ENCODE measurements around the gene GMPR2.

DNA sequence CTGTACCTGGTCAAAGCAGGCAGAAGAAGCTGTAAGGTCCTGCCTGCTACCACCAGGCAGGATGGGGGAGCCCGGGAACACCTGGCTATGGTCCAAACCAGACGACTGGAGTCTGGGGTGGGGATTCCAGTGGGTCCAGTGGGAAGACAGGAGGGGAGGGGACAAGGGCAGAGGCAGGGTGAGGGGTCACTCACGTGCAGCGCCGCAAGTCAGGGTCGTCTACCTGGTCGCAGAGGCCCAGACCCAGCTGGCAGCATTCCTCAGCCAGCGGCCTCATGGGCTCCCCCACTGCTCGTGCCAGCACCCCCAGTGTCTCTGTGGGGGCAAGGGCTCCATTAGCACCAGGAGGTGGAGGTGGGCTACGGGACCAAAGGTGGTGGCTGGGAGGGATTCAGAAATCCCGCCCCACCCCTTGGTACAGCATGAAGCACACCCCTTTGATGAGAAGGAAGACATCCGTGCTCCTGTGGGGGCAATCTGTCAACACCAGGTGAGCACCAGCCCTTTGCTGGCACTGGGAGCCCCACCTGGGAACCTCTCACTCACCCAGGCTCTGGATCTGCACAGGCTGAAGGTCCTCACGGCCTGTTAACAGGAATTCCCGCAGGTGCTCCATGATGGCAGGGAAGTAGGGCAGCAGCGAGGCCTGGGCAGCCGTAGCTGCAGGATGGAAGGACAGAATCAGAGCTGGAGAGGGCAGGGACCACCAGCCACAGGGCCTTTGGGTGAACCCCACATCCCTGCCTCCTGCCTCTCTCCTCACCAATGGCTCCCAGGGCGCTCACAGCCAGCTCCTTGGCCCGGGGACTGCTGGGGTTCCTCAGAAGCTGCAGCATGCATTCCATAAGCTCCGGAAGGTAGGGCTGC lies 48.4 kb upstream of the GMPR2 start:
- TF ChIP-seq CTCF (conservative IDR thresholded peaks at IDR 0.05; ENCODE audit: low read depth, low read length) (no peak), RAD21 (IDR thresholded peaks at IDR 0.05; ENCODE audit: low read length) (no peak), POLR2A (IDR thresholded peaks at IDR 0.05; ENCODE audit: low read depth, low read length) (no peak), MXI1 (IDR thresholded peaks at IDR 0.05; ENCODE audit: borderline replicate concordance, low read depth, low read length) (no peak), ELK1 (IDR thresholded peaks at IDR 0.05; ENCODE audit: borderline replicate concordance, low read depth, low read length) (no peak), USF2 (IDR thresholded peaks at IDR 0.05; ENCODE audit: low read depth, low read length) (no peak), MAFK (IDR thresholded peaks at IDR 0.05; ENCODE audit: low read depth, low read length) (no peak), RFX5 (IDR thresholded peaks at IDR 0.05; ENCODE audit: low read depth, low read length) (no peak), FOS (IDR thresholded peaks at IDR 0.05; ENCODE audit: low read depth, low read length) (no peak)

Data from IMR-90 (cell line).